Measurements from ENCODE around the gene ABHD17A. TPM values are rescaled to one million over a fixed set of nuclear protein-coding genes. Genes with fewer than 3 reads are reported as not detected.

The ABHD17A gene
- total and polyA plus RNA-seq, 9 of the 15 experiments (the other 6 are each of a cell fraction or from before 2014, with no cell fraction given), result 0.04 to 135 (median 21.8) TPM; not detected in 1

GRCh38 chr19:1875646-1876495, 9.4 kb downstream of the ABHD17A start (continued):
- TF ChIP-seq CHCHD3 (CRISPR knock-in tag; IDR thresholded peaks at IDR 0.05) (no peak), POLR3A (IDR thresholded peaks at IDR 0.05; ENCODE audit: borderline replicate concordance, extremely low read depth, insufficient read depth, insufficient read length) (no peak), PML (IDR thresholded peaks at IDR 0.05; ENCODE audit: low read length) (peak; percentile 77), ERF (CRISPR knock-in tag; IDR thresholded peaks at IDR 0.05) (peak; percentile 72; the same call in 1 of the 2 replicates), CXXC5 (CRISPR knock-in tag; IDR thresholded peaks at IDR 0.05) (peak; percentile 100), CREB3L1 (IDR thresholded peaks at IDR 0.05; ENCODE audit: borderline replicate concordance, low read depth) (no peak; the same call in 1 of the 2 replicates), ZC3H8 (IDR thresholded peaks at IDR 0.05) (no peak), SLC30A9 (CRISPR knock-in tag; IDR thresholded peaks at IDR 0.05) (no peak), MNT (conservative IDR thresholded peaks at IDR 0.05) (peak; percentile 94 to 97), ZNF512 (tag; IDR thresholded peaks at IDR 0.05) (no peak), ZNF655 (CRISPR knock-in tag; IDR thresholded peaks at IDR 0.05) (no peak), ZNF146 (CRISPR knock-in tag; IDR thresholded peaks at IDR 0.05; ENCODE audit: unreplicated experiment) (peak; percentile 20), NCOA1 (IDR thresholded peaks at IDR 0.05; ENCODE audit: low read depth) (no peak), CLOCK (CRISPR knock-in tag; IDR thresholded peaks at IDR 0.05; ENCODE audit: borderline replicate concordance) (no peak), ZNF586 (CRISPR knock-in tag; conservative IDR thresholded peaks at IDR 0.05) (no peak), MAFK (IDR thresholded peaks at IDR 0.05; ENCODE audit: low read length) (no peak), C11orf30 (IDR thresholded peaks at IDR 0.05; ENCODE audit: low read depth) (peak; percentile 66), MYC (IDR thresholded peaks at IDR 0.05; ENCODE audit: low read depth, low read length) (peak; percentile 93), MYC (CRISPR knock-in tag; IDR thresholded peaks at IDR 0.05; ENCODE audit: borderline replicate concordance, low read depth) (peak; percentile 51; the same call in 1 of the 2 replicates)

All from K562 (cell line).